Effector memory CD8-positive, alpha-beta T cell (primary cell): ENCODE data around the gene AFAP1.
A peak's percentile ranks its signal among the peaks of the same experiment; 100 is the strongest.

Source experiments
- ATAC-seq: fragments of 150-1000 bp; cut with Tn5 transposase; replicated peaks from 2 replicates; pipeline ENCODE4 v1.10.0; 2021; ENCODE audit warnings: mild to moderate bottlenecking, moderate library complexity
- DNase-seq, 3 experiments: peaks; one replicate each; pipeline ENCODE4 v3.0.0; 2021
- H3K27ac Mint-ChIP-seq, 2 donors: one replicate each; pipeline ENCODE4 v1.8.0; 2022; ENCODE audit warnings: mild to moderate bottlenecking in 2 of 2, mixed read lengths in 2 of 2, moderate library complexity in 2 of 2
- H3K27me3 Mint-ChIP-seq, 2 donors: one replicate each; pipeline ENCODE4 v1.8.0; 2022; ENCODE audit warnings: mixed read lengths in 2 of 2
- H3K36me3 Mint-ChIP-seq: one replicate; pipeline ENCODE4 v1.8.0; 2022; ENCODE audit warnings: mild to moderate bottlenecking, moderate library complexity, mixed read lengths; ENCODE audit not compliant: insufficient read depth
- H3K4me1 Mint-ChIP-seq, 2 donors: one replicate each; pipeline ENCODE4 v1.8.0; 2022; ENCODE audit warnings: low read depth in 2 of 2, mixed read lengths in 2 of 2
- H3K4me3 Mint-ChIP-seq, 2 donors: one replicate each; pipeline ENCODE4 v1.8.0; 2022; ENCODE audit warnings: mild to moderate bottlenecking in 2 of 2, mixed read lengths in 2 of 2, moderate library complexity in 2 of 2
- H3K9me3 Mint-ChIP-seq, 2 donors: one replicate each; pipeline ENCODE4 v1.8.0; 2022; ENCODE audit warnings: mixed read lengths in 2 of 2

Gene AFAP1

DNA sequence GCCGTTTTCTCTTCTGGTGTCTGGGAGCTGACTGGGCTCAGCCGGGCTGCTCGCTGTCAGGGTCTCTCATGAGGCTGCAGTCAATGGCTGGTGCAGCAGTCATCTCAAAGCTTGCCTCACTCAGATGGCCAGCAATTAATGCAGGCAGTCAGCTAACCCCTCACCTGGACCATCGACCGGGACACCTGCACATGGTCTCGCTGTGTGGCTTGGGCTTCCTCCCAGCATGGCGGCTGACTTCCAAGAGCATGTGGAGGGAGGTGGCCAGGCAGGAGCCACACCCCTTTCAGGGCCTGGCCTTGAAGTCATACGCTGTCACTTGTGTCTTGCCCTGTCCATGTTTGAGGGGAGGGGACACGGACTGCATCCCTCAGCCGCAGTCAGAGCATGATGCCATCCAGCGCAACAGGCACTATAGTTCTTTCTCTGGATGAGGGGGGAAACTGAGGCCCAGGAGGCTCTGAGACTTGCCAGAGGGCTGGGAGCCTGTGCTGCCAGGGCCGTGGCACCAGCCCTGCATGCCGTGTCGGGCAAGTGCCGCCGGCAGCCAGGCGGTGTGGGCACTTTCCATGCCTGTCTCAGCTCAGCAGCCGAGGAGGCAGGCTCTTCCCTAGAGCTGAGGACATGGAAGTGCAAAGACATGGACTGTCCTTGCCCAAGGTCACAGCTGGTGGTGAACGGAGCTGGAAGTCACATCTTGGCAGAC, 201.8 kb downstream of the AFAP1 start:
- Mint-ChIP-seq H3K9me3 (no peaks in the 10 kb centered on the region), H3K36me3 (no peaks in the 10 kb centered on the region), H3K27ac (no peak overlapping the region), H3K4me3 (no peak overlapping the region), H3K27me3 (peaks cover 0 to 18% of the 10 kb centered on the region in 2 donors), H3K4me1 (no peaks in the 10 kb centered on the region)
- DNase-seq (no peak), ATAC-seq (no peak)

DNA sequence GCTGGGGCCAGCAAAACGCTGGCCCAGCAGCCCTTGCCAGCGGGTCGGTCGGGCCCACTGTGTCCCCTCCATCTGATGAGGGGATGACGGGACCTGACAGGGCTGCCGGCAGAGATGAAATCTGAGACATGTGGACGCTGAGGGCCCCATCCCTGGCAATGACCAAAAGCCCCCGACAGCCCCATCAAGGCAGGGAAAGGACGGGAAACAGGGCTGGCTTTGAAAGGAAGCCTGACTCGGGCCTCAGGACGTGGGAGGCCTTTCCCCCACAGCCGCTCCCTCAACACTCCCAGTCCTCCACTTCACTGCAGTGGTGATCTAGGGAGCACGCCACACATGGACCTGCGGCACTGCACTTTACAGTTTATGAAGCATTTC, 202.4 kb downstream of the AFAP1 start:
- H3K4me1 Mint-ChIP-seq, result no peaks in the 10 kb centered on the region
- H3K4me3 Mint-ChIP-seq, result no peak overlapping the region
- peaks cover 0 to 18% of the 10 kb centered on the region in 2 donors for H3K27me3 Mint-ChIP-seq
- no peaks in the 10 kb centered on the region for H3K9me3 Mint-ChIP-seq
- ATAC-seq (no peak), DNase-seq (no peak)
- H3K27ac Mint-ChIP-seq, result no peak overlapping the region
- H3K36me3 Mint-ChIP-seq, result no peaks in the 10 kb centered on the region

DNA sequence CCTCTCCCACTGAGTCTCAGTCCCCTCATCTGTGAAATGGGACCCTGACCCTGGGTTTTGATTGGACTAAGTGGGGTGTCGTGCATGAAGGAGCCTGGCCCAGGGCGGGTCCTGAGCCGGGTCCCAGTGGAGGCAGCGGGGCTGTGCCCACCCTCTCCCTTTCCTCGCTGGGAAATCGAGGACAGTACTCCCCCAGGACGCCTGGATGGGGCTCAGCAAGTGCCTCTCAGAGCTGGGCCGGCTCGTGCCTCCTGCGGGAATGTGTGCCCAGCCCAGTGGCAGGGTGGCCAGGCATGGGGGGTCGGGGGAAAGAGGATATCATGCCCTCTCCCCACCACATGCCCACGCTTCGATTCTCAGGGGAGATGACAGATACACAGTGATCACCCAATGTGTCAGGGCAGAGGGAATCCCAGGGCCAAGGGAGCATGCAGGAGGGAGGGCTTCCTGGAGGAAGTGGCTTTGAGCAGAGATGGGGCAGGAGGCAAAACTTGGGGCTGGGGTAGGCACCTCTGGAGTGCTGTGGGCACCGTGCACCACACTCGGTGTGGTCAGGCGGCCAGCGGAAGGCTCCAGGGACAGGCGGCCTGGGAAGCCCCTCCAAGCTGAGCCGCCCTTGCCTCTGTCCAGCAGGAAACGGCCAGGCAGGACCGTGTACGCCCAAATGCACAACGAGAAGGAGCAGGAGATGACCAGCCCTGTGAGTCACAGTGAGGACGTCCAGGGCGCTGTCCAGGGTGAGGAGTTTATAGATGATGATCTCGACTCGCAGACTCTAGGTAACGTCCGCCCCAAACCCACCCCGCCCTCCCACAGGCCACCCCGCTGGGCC, 203.0 kb downstream of the AFAP1 start:
- ATAC-seq (no peak), DNase-seq (no peak)
- Mint-ChIP-seq H3K4me1 (no peaks in the 10 kb centered on the region), H3K36me3 (no peaks in the 10 kb centered on the region), H3K4me3 (no peak overlapping the region), H3K27ac (no peak overlapping the region), H3K27me3 (peaks cover 0 to 18% of the 10 kb centered on the region in 2 donors), H3K9me3 (no peaks in the 10 kb centered on the region)

DNA sequence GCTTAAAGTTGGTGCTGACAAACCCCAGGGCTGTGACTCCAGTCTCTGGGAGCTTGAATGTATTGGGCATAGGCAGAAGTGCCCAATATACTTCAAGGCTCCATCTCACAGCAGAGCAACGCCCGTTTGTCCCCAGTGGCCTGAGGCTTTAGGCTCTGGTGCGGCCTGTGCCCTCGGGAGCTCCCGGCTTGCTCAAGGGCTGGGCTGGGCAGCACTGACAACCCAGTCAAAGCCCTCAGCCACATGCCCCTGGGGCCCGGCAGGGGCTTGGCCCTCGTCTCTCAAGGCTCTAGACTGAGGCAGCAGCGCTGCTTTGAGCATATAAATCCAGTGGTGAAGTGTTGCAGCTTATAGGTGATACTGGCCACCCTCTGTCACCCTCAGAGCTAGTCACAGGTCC, 203.7 kb downstream of the AFAP1 start:
- no peak overlapping the region for H3K27ac Mint-ChIP-seq
- no peaks in the 10 kb centered on the region for H3K36me3 Mint-ChIP-seq
- peaks cover 0 to 18% of the 10 kb centered on the region in 2 donors for H3K27me3 Mint-ChIP-seq
- no peaks in the 10 kb centered on the region for H3K4me1 Mint-ChIP-seq
- no peak for DNase-seq
- H3K4me3 Mint-ChIP-seq, result no peak overlapping the region
- H3K9me3 Mint-ChIP-seq, result no peaks in the 10 kb centered on the region
- no peak for ATAC-seq

DNA sequence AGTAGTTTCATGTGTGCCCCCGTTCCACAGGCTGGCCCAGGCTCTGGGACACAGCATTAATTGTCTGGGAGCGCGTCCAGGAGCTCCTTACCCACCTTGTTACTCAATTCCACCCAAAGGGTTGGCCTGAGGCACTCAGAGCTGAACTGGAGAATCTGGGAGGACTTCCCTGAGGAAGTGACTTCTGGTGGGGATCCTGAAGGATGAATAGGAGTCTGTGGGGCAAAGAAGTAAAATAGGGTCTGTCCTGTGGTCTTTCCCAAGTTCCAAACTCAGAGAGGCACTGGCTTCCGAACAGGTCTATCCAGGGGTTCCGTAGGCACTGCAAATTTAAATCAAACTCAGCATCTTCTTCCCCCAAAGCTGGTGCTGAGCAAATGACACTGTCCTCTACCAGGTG, 204.3 kb downstream of the AFAP1 start:
- DNase-seq (no peak), ATAC-seq (no peak)
- Mint-ChIP-seq H3K9me3 (no peaks in the 10 kb centered on the region), H3K4me1 (no peaks in the 10 kb centered on the region), H3K27ac (peak overlapping the region in 1 of 2 donors; percentile 84), H3K36me3 (no peaks in the 10 kb centered on the region), H3K27me3 (peaks cover 0 to 18% of the 10 kb centered on the region in 2 donors), H3K4me3 (no peak overlapping the region)

DNA sequence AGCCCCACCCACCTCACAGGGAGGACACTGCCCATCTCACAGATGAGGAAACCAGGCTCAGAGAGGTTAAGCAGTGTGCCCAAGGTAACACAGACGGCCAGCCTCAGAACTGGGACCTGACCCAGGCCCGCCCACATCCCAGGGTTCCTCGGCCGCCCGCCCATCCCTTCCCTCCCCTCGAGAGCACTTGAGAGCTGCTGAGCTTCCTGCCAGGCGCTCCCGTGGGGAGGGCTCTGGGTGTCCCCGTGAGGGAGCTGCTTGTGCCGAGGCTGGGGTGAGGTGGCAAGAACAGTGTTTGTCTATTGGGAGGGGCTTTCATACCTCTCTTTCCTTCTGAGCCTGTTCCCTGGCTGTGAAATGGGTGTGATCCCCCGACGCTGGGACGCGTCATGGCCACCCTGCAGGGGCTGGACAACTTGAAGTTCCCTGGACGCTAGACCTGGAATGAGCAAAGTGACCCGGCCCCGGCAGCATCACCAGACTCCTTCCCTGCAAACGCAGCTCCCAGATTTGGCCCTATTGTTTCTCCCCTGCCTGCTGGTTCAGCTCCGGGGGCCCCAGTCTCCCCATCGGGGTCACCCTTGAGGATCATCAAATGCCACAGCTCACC, 204.9 kb downstream of the AFAP1 start:
- DNase-seq, result no peak
- H3K4me1 Mint-ChIP-seq, result no peaks in the 10 kb centered on the region
- peaks cover 0 to 18% of the 10 kb centered on the region in 2 donors for H3K27me3 Mint-ChIP-seq
- no peak for ATAC-seq
- H3K27ac Mint-ChIP-seq, result peak overlapping the region in 1 of 2 donors; percentile 84
- no peaks in the 10 kb centered on the region for H3K9me3 Mint-ChIP-seq
- no peak overlapping the region for H3K4me3 Mint-ChIP-seq
- no peaks in the 10 kb centered on the region for H3K36me3 Mint-ChIP-seq

DNA sequence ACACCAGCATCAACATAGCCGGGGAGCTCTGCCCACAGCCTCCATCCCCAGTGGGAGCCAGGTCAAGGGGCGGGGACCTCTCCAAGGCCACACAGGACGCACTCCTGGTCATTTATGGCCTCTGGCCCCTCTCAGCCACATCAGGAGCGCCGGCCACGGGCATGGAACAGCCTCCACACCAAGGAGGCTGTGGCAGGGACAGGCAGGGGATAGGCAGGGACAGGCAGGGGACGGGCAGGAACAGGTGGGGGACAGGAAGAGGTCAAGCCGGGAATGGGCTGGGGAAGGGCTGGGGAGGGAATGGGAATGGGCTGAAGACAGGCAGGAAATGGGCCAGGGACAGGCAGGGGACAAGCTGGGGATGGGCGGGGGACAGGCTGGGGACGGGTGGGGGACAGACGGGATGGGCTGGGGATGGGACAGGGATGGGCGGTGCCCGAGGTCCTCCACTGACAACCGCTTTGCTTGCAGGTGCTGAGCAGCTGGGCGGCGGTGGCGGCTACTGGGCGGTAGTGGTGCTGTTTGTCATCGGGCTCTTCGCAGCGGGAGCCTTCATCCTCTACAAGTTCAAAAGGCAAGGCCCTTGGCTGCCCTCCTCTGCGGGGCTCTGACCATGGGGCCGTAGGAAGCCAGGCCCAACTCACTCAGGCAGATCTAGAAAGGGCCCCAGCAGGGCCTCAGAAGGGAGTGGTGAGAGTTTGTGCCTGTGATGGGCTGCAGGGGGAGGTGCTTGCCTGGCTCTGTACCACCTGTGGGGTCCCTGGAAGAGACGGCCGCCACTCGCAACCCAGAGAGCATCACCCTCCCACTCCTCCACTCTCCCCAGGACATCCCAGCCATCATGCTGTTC, 205.6 kb downstream of the AFAP1 start:
- peak overlapping the region in 1 of 2 donors; percentile 38 for H3K27ac Mint-ChIP-seq

DNA sequence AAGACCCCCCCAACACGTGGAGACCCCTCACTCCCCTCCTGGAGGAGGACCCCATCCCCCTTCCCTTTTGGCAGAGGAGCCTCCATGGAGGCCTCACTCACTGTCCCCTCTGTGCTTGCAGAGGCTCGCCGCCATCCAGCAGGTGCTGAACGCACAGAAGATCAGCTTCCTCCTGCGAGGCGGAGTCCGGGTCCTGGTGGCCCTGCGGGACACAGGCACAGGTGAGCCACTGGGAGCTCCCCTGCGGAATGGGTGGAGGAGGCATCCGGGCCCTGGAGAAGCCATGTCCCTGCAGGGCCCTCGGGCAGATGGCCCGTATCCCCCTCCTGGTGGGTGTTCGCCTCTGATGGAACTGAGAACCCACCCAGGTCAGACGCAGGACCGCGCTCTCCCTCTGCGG, 206.5 kb downstream of the AFAP1 start:
- H3K27me3 Mint-ChIP-seq, result peaks cover 0 to 31% of the 10 kb centered on the region in 2 donors
- no peaks in the 10 kb centered on the region for H3K36me3 Mint-ChIP-seq
- no peak for ATAC-seq
- no peaks in the 10 kb centered on the region for H3K9me3 Mint-ChIP-seq
- H3K4me1 Mint-ChIP-seq, result no peaks in the 10 kb centered on the region
- H3K27ac Mint-ChIP-seq, result no peak overlapping the region
- no peak overlapping the region for H3K4me3 Mint-ChIP-seq
- no peak for DNase-seq

More for the DNA sequence above, 205.6 kb downstream of the AFAP1 start:
- Mint-ChIP-seq H3K27me3 (peaks cover 0 to 23% of the 10 kb centered on the region in 2 donors), H3K4me1 (no peaks in the 10 kb centered on the region), H3K36me3 (no peaks in the 10 kb centered on the region), H3K4me3 (no peak overlapping the region), H3K9me3 (no peaks in the 10 kb centered on the region)
- DNase-seq (no peak), ATAC-seq (no peak)

DNA sequence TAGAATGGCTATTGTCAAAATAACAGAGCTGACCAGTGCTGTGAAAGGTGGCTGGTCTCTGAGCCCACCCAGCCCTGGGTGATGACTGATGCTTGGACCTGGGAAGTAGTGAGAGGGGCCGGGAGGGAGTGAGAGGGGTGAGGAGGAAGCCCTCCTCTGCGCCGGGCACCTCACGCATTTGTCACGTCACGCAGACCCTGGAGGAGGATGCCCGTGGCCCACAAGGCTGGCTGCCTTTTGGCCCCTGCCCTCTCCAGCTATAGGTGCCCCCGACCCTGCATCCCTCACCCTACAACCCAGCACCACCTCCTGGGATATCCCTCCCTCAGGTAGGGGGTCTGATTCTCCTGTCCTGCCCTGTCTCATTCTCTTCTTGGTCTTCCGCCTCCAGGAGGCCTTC, 207.4 kb downstream of the AFAP1 start:
- Mint-ChIP-seq H3K9me3 (no peaks in the 10 kb centered on the region), H3K4me3 (no peak overlapping the region), H3K36me3 (no peaks in the 10 kb centered on the region), H3K27me3 (peaks cover 0 to 32% of the 10 kb centered on the region in 2 donors), H3K4me1 (no peaks in the 10 kb centered on the region), H3K27ac (no peak overlapping the region)
- ATAC-seq (no peak), DNase-seq (no peak)

DNA sequence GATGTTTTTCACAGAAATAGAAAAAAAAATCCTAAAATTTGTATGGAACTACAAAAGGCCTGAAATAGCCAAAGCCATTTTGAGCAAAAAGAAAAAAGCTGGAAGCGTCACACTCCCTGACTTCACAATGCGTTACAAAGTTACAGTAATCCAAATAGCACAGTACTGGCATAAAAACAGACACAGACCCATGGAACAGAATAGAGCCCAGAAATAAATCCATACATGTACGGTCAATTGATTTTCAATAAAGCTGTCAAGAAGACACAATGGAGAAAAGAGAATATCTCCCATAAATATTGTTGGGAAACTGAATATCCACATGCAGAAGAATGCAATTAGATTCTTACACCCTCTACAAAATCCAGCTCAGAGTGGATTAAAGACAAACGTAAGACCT, 208.2 kb downstream of the AFAP1 start:
- ATAC-seq, result no peak
- Mint-ChIP-seq H3K4me3 (no peak overlapping the region), H3K9me3 (no peaks in the 10 kb centered on the region), H3K27ac (no peak overlapping the region), H3K4me1 (no peaks in the 10 kb centered on the region), H3K36me3 (no peaks in the 10 kb centered on the region), H3K27me3 (peaks cover 0 to 32% of the 10 kb centered on the region in 2 donors)
- DNase-seq, result no peak

DNA sequence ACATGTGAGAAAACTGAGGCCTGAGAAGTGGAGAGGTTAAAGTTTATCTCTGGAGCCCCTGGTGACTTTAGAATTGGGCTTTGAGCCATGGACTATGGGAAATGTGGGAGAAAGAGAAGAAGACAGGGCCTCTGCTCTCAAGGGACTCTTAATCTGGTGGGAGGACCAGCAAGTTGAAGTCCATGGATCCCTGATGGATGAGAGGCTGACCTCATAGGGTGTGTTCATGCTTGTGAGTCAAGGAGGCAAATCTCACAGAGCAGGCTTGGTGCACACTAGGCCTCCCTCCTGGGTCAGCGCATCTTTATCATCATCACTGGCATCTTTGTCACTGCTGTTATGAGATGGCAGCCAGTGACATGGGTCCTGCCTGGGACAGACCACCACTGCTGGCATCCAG, 211.9 kb downstream of the AFAP1 start:
- Mint-ChIP-seq H3K4me1 (peaks cover 0 to 4% of the 10 kb centered on the region in 2 donors), H3K36me3 (peaks cover 4% of the 10 kb centered on the region), H3K9me3 (no peaks in the 10 kb centered on the region), H3K27ac (no peak overlapping the region), H3K4me3 (no peak overlapping the region), H3K27me3 (peaks cover 0 to 16% of the 10 kb centered on the region in 2 donors)
- DNase-seq, result no peak
- no peak for ATAC-seq

DNA sequence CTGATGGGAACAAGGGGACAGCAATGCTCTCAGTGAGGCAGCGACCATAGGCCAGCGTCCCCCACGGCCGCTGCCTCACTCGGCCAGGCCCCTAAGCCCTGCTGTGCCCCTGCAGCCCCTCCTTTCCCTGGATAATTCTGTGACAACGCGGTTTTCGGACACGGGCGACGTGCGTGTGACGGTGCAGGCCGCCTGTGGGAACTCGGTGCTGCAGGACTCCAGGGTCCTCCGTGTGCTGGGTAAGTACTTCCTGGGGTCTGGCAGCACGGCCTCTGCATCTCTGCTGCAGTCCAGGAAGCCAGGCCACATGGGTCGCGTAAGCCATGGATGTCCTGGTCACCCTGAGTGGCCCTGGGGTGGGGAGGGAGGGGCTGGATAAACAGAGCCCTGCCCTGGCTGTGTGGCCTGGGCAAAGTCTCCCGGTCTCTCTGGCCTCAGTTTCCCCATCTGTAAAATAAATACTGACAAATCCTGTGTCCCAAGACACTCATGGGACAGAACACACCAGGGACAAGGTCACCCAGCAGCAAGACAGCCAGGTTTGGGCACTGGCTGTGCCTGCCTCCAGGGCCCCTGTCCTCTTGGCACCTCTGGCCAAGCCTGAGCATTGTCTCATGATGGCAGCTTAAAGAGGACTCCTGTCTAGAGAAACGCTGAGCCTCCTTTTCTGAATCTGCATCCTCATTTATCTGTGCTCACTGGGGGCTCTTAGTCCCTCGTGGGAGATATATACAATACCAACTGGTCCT, 212.8 kb downstream of the AFAP1 start:
- Mint-ChIP-seq H3K4me3 (no peak overlapping the region), H3K27me3 (peaks cover 6 to 25% of the 10 kb centered on the region in 2 donors), H3K27ac (no peak overlapping the region), H3K9me3 (no peaks in the 10 kb centered on the region), H3K36me3 (peaks cover 4% of the 10 kb centered on the region), H3K4me1 (peaks cover 0 to 4% of the 10 kb centered on the region in 2 donors)
- ATAC-seq (no peak), DNase-seq (no peak)
